ENCODE data around the gene ATP1A4.

ATP1A4 gene

GRCh38 chr1:160136926-160137200, 14.5 kb upstream of the ATP1A4 start:
- no peak for TF ChIP-seq CTCF (IDR thresholded peaks at IDR 0.05; ENCODE audit: low read depth, low read length, poor library complexity, severe bottlenecking)
- no peak for TF ChIP-seq EZH2phosphoT487 (IDR thresholded peaks at IDR 0.05; ENCODE audit: borderline replicate concordance, low read length)
- Histone ChIP-seq H3K9me3 (ENCODE audit: control insufficient read depth, insufficient read depth, low read length) (no peaks in the 10 kb centered on the region), H3K4me2 (ENCODE audit: low read length) (no peak overlapping the region), H4K20me1 (ENCODE audit: control insufficient read depth, insufficient read depth, low read depth, low read length) (no peaks in the 10 kb centered on the region), H3K4me1 (ENCODE audit: control insufficient read depth, low read length) (no peaks in the 10 kb centered on the region), H3K36me3 (ENCODE audit: control insufficient read depth, low read length) (no peaks in the 10 kb centered on the region), H3K79me2 (ENCODE audit: control insufficient read depth, low read length) (no peaks in the 10 kb centered on the region), H3K27me3 (ENCODE audit: control insufficient read depth, low read length) (peaks cover 9% of the 10 kb centered on the region), H3K4me3 (ENCODE audit: low read length) (no peak overlapping the region), H3K27ac (ENCODE audit: low read depth, low read length) (no peak overlapping the region), H3K9me2 (replicated peaks; ENCODE audit: control insufficient read depth, low read length) (no peaks in the 10 kb centered on the region), H3F3A (ENCODE audit: control insufficient read depth, insufficient read depth) (no peaks in the 10 kb centered on the region)

GRCh38 chr1:160137216-160137862, 14.1 kb upstream of the ATP1A4 start:
- TF ChIP-seq EZH2phosphoT487 (IDR thresholded peaks at IDR 0.05; ENCODE audit: borderline replicate concordance, low read length): no peak
- TF ChIP-seq CTCF (IDR thresholded peaks at IDR 0.05; ENCODE audit: low read depth, low read length, poor library complexity, severe bottlenecking): no peak
- H4K20me1 ChIP-seq (ENCODE audit: control insufficient read depth, insufficient read depth, low read depth, low read length): no peaks in the 10 kb centered on the region
- H3K27ac ChIP-seq (ENCODE audit: low read depth, low read length): no peak overlapping the region
- H3F3A ChIP-seq (ENCODE audit: control insufficient read depth, insufficient read depth): no peaks in the 10 kb centered on the region
- no peaks in the 10 kb centered on the region for H3K79me2 ChIP-seq (ENCODE audit: control insufficient read depth, low read length)
- no peaks in the 10 kb centered on the region for H3K4me1 ChIP-seq (ENCODE audit: control insufficient read depth, low read length)
- no peaks in the 10 kb centered on the region for H3K36me3 ChIP-seq (ENCODE audit: control insufficient read depth, low read length)
- no peaks in the 10 kb centered on the region for H3K9me3 ChIP-seq (ENCODE audit: control insufficient read depth, insufficient read depth, low read length)
- H3K27me3 ChIP-seq (ENCODE audit: control insufficient read depth, low read length): peaks cover 6% of the 10 kb centered on the region
- H3K4me2 ChIP-seq (ENCODE audit: low read length): no peak overlapping the region
- H3K9me2 ChIP-seq (replicated peaks; ENCODE audit: control insufficient read depth, low read length): no peaks in the 10 kb centered on the region
- H3K4me3 ChIP-seq (ENCODE audit: low read length): no peak overlapping the region

- H3F3A ChIP-seq (ENCODE audit: control insufficient read depth, insufficient read depth): no peaks in the 10 kb centered on the region
- no peaks in the 10 kb centered on the region for H4K20me1 ChIP-seq (ENCODE audit: control insufficient read depth, insufficient read depth, low read depth, low read length)
- TF ChIP-seq CTCF (IDR thresholded peaks at IDR 0.05; ENCODE audit: low read depth, low read length, poor library complexity, severe bottlenecking) (no peak), EZH2phosphoT487 (IDR thresholded peaks at IDR 0.05; ENCODE audit: borderline replicate concordance, low read length) (no peak)
- no peaks in the 10 kb centered on the region for H3K4me1 ChIP-seq (ENCODE audit: control insufficient read depth, low read length)
- H3K36me3 ChIP-seq (ENCODE audit: control insufficient read depth, low read length): no peaks in the 10 kb centered on the region
- H3K79me2 ChIP-seq (ENCODE audit: control insufficient read depth, low read length): no peaks in the 10 kb centered on the region
- H3K27me3 ChIP-seq (ENCODE audit: control insufficient read depth, low read length): peaks cover 5% of the 10 kb centered on the region
- no peaks in the 10 kb centered on the region for H3K9me3 ChIP-seq (ENCODE audit: control insufficient read depth, insufficient read depth, low read length)
- H3K4me3 ChIP-seq (ENCODE audit: low read length): no peak overlapping the region
- no peak overlapping the region for H3K4me2 ChIP-seq (ENCODE audit: low read length)
- H3K27ac ChIP-seq (ENCODE audit: low read depth, low read length): no peak overlapping the region
- H3K9me2 ChIP-seq (replicated peaks; ENCODE audit: control insufficient read depth, low read length): no peaks in the 10 kb centered on the region
These were observed 11.6 kb upstream of the ATP1A4 start for GRCh38 chr1:160139840-160140239.

Measured in DOHH2 (cell line).